Cardiac septum (tissue), 1 donor: ENCODE measurements around the gene ARID1B. TPM values are rescaled to one million over a fixed set of nuclear protein-coding genes. Genes with fewer than 3 reads are reported as not detected.

Source experiments
- DNase-seq: peaks from one replicate; pipeline ENCODE4 v3.0.0-alpha.2; 2020; ENCODE audit warnings: low spot score
- intact Hi-C: fragments of 100-400 bp; cut with DNase I; formaldehyde crosslinking; loops from one replicate; pipeline ENCODE4 v1.14.0; 2022
- total RNA-seq: library from RNA; stranded (reverse); fragmentation: NEBNext Ultra II Directional; extraction: Animal tissue kit (Norgen Biotek cat#: 25700); gene quantifications from one replicate; pipeline ENCODE4 v1.2.1, GENCODE V29; 2021
- donor health status: DM: no; HTN: no; CAD: no.

Gene ARID1B
- total RNA-seq, 1 donor from 2014 or later: 61.1 TPM

GRCh38 chr6:156988276-156989158, 211.3 kb downstream of the ARID1B start:
- no peak for DNase-seq
- intact Hi-C loops: no loop called here

- intact Hi-C loops: no loop called here
Observed at GRCh38 chr6:156989159-156989806, 212.1 kb downstream of the ARID1B start.

GRCh38 chr6:156992020-156992804, 215.0 kb downstream of the ARID1B start:
- DNase-seq: no peak
- intact Hi-C loops: no loop called here

More at GRCh38 chr6:156989159-156989806, 212.1 kb downstream of the ARID1B start:
- DNase-seq: no peak

GRCh38 chr6:156993713-156994112, 216.5 kb downstream of the ARID1B start:
- DNase-seq: no peak
- intact Hi-C loops: no loop called here

- no peak for DNase-seq
- intact Hi-C loops: no loop called here
Observed at GRCh38 chr6:156994215-156995076, 217.3 kb downstream of the ARID1B start.

GRCh38 chr6:156995502-156995901, 218.3 kb downstream of the ARID1B start:
- intact Hi-C loops: no loop called here
- DNase-seq: no peak

- no peak for DNase-seq
- intact Hi-C loops: no loop called here
Observed at GRCh38 chr6:156996265-156996664, 219.1 kb downstream of the ARID1B start.

- intact Hi-C loops: no loop called here
- no peak for DNase-seq
Observed at GRCh38 chr6:156998794-156999330, 221.7 kb downstream of the ARID1B start.

- DNase-seq: no peak
- intact Hi-C loops: no loop called here
Observed at GRCh38 chr6:156999762-157000161, 222.6 kb downstream of the ARID1B start.

GRCh38 chr6:157001716-157002115, 224.5 kb downstream of the ARID1B start:
- no peak for DNase-seq
- intact Hi-C loops: no loop called here

GRCh38 chr6:157002774-157003173, 225.6 kb downstream of the ARID1B start:
- DNase-seq: no peak
- intact Hi-C loops: no loop called here

- no peak for DNase-seq
- intact Hi-C loops: no loop called here
Observed at GRCh38 chr6:157005940-157006339, 228.8 kb downstream of the ARID1B start.

GRCh38 chr6:157008568-157008967, 231.4 kb downstream of the ARID1B start:
- DNase-seq: no peak
- intact Hi-C loops: no loop called here

- no peak for DNase-seq
- intact Hi-C loops: no loop called here
Observed at GRCh38 chr6:157012355-157012754, 235.2 kb downstream of the ARID1B start.

GRCh38 chr6:157013649-157014304, 236.6 kb downstream of the ARID1B start:
- DNase-seq: no peak
- intact Hi-C loops: no loop called here

- intact Hi-C loops: no loop called here
- no peak for DNase-seq
Observed at GRCh38 chr6:157014871-157015270, 237.7 kb downstream of the ARID1B start.

- intact Hi-C loops: no loop called here
- DNase-seq: no peak
Observed at GRCh38 chr6:157017022-157017421, 239.8 kb downstream of the ARID1B start.

- DNase-seq: no peak
- intact Hi-C loops: no loop called here
Observed at GRCh38 chr6:157017861-157018260, 240.7 kb downstream of the ARID1B start.
